NCI-H1105 treated with DMSO at 0.1 percent for 48 hours (cell line): ENCODE data around the gene P2RY8.
"Not testable (repeated sequence)": the region's sequence is repeated elsewhere in the genome, so short reads cannot be mapped to it uniquely, and the experiment has no call there.

Experiments used
- DNase-seq: peaks from one replicate; lab custom pipeline; 2025; lab: John Stamatoyannopoulos, UW

P2RY8 gene

GRCh38 chrX:1542994-1543725 is 6.2 kb upstream of the P2RY8 start:
- no peak for DNase-seq

GRCh38 chrX:1539146-1539545 is 2.2 kb upstream of the P2RY8 start:
- DNase-seq = not testable (repeated sequence)

GRCh38 chrX:1537716-1538090 is 718 bp upstream of the P2RY8 start:
- not testable (repeated sequence) for DNase-seq

- DNase-seq = no peak
Observed at GRCh38 chrX:1536712-1537030, 314 bp downstream of the P2RY8 start.

GRCh38 chrX:1535241-1536041 is 1.5 kb downstream of the P2RY8 start:
- no peak for DNase-seq

- DNase-seq = no peak
Observed at GRCh38 chrX:1534301-1535168, 2.5 kb downstream of the P2RY8 start.

GRCh38 chrX:1533058-1533457 is 3.9 kb downstream of the P2RY8 start:
- DNase-seq = no peak

- DNase-seq = no peak
Observed at GRCh38 chrX:1531096-1531890, 5.7 kb downstream of the P2RY8 start.

GRCh38 chrX:1529756-1530155 is 7.2 kb downstream of the P2RY8 start:
- DNase-seq = no peak

- DNase-seq = no peak
Observed at GRCh38 chrX:1529328-1529727, 7.7 kb downstream of the P2RY8 start.

- DNase-seq = no peak
Observed at GRCh38 chrX:1528884-1529203, 8.1 kb downstream of the P2RY8 start.

- no peak for DNase-seq
Observed at GRCh38 chrX:1528186-1528883, 8.7 kb downstream of the P2RY8 start.

GRCh38 chrX:1527457-1527856 is 9.5 kb downstream of the P2RY8 start:
- no peak for DNase-seq

GRCh38 chrX:1526565-1526964 is 10.4 kb downstream of the P2RY8 start:
- no peak for DNase-seq

- DNase-seq = no peak
Observed at GRCh38 chrX:1525583-1526355, 11.2 kb downstream of the P2RY8 start.

- DNase-seq = no peak
Observed at GRCh38 chrX:1524874-1525582, 12.0 kb downstream of the P2RY8 start.

- DNase-seq = not testable (repeated sequence)
Observed at GRCh38 chrX:1522905-1523304, 14.1 kb downstream of the P2RY8 start.

- no peak for DNase-seq
Observed at GRCh38 chrX:1521459-1521956, 15.5 kb downstream of the P2RY8 start.

GRCh38 chrX:1520350-1520749 is 16.6 kb downstream of the P2RY8 start:
- DNase-seq = no peak

GRCh38 chrX:1519022-1519497 is 17.9 kb downstream of the P2RY8 start:
- DNase-seq = no peak
